GM18508 (cell line): ENCODE data around the gene TMCO4.
"Not testable (repeated sequence)": the region's sequence is repeated elsewhere in the genome, so short reads cannot be mapped to it uniquely, and the experiment has no call there.

Source experiments
- ATAC-seq: cut with Tn5 transposase; IDR thresholded peaks from one replicate; pipeline ENCODE4 v1.9.1; 2021; ENCODE audit warnings: moderate number of reproducible peaks; ENCODE audit not compliant: insufficient read depth, unreplicated experiment

The TMCO4 gene

GRCh38 chr1:19814244-19814661 is 14.5 kb upstream of the TMCO4 start:
- no peak for ATAC-seq

GRCh38 chr1:19813643-19813960 is 13.9 kb upstream of the TMCO4 start:
- ATAC-seq, result no peak

GRCh38 chr1:19812875-19813642 is 13.3 kb upstream of the TMCO4 start:
- ATAC-seq, result no peak

- no peak for ATAC-seq
These were observed 11.6 kb upstream of the TMCO4 start for GRCh38 chr1:19811206-19811851.

DNA sequence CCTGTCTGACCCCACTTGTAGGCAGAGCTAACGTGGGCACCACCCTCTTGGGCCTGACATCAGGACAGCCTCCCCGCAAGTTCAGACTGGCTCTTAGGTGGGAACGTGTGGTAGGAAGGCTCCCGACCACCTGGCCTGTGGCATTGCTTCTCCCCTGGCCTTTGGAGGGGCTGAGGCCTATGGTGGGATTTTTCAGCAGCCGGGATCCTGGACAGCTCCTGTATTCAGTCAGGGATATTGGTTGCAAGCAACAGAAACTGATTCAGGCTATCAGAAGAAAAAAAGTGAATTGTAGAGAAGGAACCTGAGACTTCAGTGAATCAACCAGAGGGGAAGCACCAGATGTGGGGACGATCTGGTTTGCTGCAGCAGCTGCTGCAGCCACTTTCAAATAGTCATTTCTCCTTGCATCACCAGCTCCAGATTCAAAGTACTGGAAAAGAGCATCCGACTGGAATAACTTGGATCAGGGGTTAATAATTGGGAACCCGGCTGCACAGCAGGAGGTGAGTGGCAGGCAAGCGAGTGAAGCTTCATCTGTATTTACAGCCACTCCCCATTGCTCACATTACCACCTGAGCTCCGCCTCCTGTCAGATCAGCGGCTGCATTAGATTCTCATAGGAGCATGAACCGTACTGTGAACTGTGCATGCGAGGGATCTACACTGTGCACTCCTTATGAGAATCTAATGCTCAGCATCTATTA is 9.5 kb upstream of the TMCO4 start:
- no peak for ATAC-seq

DNA sequence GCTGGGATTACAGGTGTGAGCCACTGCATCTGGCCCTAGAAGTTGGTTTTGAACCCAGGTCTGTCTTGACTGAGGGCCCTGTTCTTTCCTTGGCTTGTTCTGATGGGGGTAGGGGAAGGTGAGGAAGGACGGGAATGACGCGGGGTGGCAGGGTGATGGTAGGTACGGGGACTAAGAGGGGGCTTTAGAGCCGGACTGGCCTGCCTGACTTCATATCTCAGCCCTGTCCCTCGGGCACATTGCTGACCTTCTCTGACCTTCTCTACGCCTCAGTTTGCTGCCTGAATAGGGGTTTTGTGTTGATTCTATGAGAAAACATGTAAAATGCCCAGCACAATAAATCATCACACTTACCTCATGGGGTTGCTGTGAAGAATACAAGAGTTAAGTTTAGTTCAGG is 8.6 kb upstream of the TMCO4 start:
- no peak for ATAC-seq

GRCh38 chr1:19804831-19805251 is 5.1 kb upstream of the TMCO4 start:
- no peak for ATAC-seq

DNA sequence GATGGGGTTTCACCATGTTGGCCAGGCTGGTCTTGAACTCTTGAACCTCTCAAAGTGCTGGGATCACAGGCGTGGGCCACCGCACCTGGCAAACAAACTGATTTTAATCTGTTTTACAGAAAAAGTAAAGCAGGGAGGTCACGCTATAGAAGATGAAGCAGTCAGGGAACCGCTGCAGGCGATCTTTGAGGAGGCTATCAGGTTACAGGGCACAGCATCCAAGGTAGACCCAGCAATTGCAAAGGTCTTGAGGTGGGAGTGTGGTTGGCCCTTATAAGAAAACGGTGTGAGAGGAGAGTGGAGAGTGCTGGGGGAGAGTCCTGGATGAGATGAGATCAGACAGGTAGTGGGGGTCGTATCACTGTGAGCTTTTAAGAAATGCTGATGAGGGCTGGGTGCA is 2.6 kb upstream of the TMCO4 start:
- ATAC-seq, result no peak

DNA sequence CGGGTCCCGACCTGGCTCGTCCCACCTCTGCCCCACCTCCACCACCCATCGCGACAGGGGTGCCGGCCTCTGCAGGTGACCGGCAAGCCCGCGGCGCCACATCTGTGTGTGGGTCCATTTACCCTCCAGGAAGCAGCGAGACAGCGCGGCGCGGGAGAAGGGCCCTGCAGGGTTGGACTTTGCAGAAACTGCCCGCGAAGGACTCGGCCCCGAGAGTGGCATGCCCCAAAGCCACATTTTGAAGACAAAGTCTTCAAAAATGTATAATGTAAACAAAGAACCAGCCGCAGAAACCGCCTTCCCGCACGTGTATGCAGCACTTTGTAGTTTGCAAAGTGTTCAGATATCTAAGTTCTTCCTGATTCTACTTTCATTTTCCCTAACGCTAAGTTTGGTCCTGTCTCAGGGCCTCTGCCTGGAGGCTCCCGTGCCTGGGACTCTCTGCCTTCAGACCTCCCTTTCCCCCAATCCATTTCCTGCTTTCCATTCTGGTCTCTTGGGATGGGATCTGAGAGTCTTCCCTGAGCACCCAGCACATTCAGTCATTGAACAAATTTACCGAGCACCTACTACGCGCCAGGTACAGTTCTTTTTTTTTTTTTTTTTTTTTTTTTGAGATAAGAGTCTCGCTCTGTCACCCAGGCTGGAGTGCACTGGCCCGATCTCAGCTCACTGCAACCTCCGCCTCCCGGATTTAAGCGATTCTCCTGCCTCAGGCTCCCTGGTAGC is 524 bp upstream of the TMCO4 start:
- no peak for ATAC-seq

DNA sequence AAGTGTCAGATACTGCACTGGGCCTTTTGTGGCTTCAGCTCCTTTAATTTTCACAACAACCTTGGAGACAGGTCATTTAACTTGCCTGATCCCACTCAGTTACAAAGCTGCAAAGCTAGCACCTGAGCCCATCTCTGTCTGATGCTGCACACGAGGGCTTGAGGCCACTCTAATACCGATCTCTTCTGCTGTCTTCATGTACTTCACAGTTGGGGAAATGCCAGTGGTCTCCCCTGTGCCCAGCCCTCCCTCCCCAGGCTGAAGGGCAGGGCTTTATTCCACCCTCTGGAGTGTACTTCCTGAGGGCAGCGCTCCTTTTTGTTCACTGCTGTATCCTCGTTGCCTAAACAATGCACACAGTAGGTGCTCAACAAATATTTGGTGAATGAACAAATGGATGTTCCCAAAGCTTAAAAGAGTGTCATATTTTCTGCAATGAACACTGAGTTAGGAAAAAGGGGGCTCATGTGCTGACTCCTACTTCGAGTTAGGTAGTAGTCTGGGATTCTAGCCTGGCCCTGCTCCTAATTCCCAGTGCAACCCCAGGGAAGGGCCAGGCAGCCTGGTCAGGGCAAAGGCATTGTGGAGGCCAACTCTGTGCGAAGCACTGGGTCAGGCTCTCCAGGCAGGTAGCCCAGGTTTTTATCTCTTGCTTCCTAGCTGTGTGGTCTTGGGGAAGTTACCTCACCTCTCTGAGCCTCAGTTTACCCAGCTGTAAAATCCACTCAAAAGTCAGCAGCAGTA is 1.1 kb downstream of the TMCO4 start:
- no peak for ATAC-seq

DNA sequence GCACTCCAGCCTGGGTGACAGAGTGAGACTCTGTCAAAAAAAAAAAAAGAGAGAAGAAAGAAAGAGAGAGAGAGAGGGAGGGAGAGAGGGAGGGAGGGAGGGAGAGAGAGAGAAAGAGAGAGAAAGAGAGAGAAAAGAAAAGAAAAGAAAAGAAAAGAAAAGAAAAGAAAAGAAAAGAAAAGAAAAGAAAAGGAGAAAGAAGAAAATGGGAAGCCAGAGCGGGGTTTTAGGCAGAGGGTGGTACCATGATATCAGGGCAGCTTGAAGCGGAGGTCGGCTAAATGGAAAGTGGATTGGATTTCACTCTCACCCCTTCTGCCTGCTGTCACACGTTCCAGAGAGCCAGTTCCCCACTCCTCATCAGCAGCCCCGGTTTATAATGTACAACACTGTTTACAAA is 1.9 kb downstream of the TMCO4 start:
- no peak for ATAC-seq

GRCh38 chr1:19794583-19794982 is 5.1 kb downstream of the TMCO4 start:
- no peak for ATAC-seq

GRCh38 chr1:19793360-19794046 is 6.2 kb downstream of the TMCO4 start:
- ATAC-seq, result no peak

DNA sequence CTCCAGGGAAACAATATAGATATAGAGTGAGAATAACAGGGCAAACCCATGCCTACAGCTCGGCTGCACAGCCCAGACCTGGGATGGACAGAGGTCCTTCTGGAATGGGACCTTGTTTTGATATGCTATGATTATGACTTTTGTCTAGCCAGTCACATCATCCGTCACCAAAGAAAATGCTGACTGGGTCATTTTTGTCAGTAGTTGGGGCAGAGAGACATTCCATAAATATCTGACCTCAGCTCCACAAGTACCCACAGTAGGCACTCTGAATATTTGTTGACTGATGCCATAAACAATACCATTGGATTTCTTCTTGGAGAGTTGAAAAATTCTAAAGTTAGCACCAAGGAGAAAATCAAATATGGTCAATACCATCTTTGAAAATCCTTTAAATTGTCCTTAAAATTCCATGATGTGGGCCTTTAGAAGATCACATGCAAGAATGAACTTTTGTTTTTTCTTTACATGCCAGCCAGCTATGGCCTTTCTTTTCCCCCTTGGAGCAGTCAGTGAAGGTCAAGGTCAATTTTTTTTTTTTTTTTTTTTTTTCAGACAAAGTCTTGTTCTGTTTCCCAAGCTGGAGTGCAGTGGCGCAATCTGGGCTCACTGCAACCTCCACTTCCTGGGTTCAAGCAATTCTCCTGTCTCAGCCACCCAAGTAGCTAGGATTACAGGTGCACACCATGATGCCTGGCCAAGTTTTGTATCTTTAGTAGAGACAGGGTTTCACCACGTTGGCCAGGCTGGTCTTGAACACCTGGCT is 7.3 kb downstream of the TMCO4 start:
- ATAC-seq, result no peak

DNA sequence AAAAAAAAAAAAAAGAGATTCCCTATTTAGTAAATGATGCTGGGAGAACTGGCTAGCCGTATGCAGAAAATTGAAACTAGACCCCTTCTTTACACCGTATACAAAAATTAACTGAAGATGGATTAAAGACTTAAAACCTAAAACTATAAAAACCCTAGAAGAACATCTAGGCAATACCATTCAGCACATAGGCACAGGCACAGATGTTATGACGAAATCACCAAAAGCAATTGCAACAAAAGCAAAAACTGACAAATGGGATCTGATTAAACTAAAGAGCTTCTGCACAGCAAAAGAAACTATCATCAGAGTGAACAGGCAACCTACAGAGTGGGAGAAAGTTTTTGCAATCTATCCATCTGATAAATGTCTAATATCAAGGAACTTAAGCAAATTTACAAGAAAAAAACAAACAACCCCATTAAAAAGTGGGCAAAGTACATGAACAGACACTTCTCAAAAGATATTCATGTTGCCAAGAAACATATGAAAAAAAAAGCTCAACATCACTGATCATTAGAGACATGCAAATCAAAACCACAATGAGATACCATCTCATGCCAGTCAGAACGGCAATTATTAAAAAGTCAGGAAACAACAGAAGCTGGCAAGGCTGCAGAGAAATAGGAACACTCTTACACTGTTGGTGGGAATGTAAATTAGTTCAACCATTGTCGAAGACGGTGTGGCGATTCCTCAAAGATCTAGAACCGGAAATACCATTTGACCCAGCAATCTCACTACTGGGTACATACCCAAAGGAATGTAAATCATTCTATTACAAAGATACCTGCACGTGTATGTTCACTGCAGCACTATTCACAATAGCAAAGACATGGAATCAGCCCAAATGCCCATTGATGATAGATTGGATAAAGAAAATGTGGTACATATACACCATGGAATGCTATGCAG is 9.4 kb downstream of the TMCO4 start:
- ATAC-seq, result not testable (repeated sequence)

- no peak for ATAC-seq
These were observed 12.7 kb downstream of the TMCO4 start for GRCh38 chr1:19786988-19787423.

DNA sequence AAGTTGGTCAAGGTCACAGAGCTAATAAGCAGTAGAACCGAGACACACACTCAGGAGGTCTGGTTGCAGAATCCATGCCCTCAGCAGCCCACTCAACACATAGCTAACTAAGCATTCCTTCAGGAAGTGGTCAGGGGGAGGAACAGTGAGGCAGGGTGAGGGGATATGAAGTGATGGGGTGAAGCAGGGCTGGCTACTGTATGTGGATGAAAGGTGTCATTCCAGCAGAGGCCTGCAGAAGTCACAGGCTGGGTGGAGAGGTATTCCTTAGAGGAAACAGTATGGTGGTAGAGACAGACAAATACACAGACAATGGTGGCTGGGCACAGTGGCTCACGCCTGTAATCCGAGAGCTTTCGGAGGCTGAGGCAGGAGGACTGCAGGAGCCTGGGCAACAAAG is 14.1 kb downstream of the TMCO4 start:
- ATAC-seq, result no peak
